HL-60/S4 treated with retinoic acid at 250 ng/mL for 4 days and 3 days (cell line): Measurements from ENCODE around the gene SCUBE2.

Experiments
- in situ Hi-C: fragments of 300-500 bp; cut with MboI; formaldehyde crosslinking; loops from 2 replicates; pipeline ENCODE4 v1.7.0; 2022; ENCODE audit warnings: low sequenced_read_pairs

SCUBE2 gene

DNA sequence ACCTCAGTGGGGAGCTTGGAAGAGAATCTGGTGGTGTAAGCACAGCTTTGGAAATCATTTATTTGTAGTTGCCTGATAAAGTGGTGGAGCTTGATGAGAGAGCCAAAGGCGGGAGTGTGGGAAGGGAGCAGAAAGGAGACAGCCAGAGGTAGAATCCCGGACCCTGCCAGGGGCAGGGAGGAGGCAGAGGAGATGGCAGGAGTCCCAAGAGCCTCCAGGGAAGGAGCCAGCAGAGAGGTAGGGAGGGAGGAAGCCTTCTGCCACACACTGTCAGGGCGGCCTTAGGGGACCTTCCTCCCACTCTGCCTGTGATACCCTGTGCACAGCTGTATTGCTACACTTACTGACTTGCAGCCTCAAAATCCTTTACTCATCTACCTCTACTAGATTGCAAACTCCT, 15.4 kb downstream of the SCUBE2 start:
- in situ Hi-C loops, result no loop called here

DNA sequence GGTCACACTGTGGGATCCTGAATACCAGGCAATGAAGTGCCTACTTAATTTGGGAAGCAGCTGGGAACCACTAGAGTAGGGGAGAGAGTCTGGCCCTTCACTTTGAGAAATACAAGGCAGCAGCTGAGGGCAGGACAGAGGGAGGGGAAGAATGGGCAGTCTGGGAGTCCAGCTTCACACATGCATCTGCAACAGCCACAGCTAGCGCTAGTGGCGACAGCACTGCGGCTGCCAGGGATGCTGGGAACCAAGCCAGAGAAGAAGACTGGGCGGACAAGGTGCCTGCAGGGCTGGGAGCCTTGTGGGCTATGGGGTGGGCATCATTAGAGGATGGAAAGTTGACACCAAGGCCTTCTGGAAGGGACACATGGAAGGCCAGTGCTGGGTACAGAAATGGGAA, 15.8 kb downstream of the SCUBE2 start:
- in situ Hi-C loops, result no loop called here

DNA sequence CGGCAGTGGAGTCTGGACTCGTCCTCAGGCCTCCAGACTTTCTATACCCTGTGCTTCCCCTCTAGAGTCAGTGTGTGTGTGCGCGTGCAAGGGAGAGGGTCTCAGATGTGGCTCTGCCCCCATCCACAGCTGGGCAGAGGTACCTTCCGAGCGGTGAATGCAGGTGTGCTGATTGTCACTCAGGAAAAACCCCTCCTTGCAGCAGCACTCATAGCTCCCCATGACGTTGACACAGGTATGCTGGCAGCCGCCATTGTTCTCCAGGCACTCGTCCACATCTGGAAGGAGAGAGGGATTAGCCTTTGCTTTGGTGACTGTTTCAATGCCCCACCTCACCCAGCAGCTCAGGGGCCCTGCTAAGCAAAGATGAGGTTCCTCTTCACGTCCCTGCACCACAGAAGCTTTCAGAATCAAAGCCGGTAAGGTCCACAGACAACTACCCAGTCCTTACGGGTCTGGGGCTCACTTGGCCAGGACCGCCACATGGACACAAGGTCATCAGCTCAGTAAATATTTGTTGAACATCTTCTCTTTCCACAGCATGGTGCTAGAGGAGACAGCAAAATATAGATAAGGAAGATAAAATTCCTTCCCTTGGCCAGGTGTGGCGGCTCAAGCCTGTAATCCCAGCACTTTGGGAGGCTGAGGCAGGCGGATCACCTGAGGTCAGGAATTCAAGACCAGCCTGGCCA, 16.9 kb downstream of the SCUBE2 start:
- in situ Hi-C loops, result no loop called here

DNA sequence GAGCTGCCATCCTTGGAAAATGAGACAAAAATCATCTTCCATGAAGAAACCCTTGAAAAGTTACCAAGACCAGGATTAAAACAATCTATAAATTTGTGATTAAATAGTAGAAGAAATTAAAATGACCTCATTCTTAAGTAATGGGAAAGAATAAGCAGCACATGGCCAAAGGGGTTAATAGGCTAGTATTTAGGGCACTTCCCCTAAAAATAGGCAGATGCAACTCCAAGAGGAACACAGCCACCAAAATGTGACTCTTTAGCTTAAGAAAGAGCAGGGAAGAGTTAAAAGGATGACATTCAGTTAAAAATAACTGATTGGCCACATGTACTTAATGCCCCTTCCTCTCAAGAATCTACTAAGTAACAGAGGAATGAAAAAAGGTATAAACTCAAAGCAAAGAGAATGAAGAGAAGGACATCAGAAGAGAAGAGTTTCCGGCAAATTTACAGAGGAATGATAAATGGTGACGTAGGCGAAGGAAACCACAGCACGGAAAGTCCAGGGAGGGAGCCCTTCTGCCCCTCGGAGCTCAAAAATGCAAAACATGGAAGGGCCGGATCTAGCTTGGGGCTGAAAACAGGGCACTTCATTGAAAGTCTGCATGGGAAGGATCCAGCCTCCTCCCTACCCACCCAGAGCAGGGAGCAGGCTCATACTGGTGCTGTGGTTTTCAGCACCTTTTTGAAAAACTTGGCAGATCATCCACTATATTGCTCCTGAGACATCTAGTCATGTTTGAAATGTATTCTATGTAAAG, 17.8 kb downstream of the SCUBE2 start:
- in situ Hi-C loops, result no loop called here

DNA sequence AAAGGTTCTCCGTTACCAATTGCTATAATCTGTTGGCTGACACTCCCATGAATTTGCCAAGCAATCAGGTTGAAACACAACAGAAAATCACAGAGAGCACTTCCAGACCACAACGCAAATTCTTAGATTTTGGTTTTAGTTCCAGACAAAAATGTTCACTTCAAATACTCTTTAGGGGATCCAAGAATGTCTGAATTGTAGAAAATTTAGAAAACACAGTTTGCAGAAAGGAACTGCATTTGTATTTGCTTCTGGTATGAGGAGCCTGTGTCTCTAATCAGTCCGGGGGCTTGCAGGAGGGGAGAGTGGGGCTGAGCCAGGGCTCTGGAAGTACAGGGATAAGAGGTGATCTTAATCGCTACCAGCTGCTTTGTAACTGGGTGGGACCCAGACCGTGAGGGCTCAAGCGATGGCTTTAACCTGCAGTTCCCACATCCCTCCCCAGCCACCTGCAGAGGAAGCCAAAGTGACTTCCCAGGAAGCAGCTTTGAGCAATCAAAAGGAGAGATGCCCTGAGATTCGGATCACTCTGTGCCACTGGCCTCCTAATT, 18.7 kb downstream of the SCUBE2 start:
- in situ Hi-C loops, result no loop called here

DNA sequence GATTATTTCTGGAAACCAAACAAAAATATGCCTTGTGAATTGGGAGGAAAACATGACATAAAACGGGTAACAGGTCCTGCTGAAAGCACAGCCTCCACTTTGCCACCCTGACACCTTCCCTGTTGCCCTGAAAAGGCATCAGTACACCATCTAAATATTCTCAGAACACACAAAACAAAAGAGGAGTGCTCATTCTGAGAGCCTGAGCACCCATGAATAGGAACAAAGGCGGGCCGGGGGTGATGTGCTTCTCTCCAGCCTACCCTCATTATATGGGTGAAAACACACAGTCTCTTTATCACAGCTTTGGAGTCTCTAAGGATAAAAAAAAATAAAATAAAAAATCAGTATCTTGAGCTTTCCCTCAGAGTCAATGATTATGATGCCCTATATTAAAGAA, 19.7 kb downstream of the SCUBE2 start:
- in situ Hi-C loops, result no loop called here

DNA sequence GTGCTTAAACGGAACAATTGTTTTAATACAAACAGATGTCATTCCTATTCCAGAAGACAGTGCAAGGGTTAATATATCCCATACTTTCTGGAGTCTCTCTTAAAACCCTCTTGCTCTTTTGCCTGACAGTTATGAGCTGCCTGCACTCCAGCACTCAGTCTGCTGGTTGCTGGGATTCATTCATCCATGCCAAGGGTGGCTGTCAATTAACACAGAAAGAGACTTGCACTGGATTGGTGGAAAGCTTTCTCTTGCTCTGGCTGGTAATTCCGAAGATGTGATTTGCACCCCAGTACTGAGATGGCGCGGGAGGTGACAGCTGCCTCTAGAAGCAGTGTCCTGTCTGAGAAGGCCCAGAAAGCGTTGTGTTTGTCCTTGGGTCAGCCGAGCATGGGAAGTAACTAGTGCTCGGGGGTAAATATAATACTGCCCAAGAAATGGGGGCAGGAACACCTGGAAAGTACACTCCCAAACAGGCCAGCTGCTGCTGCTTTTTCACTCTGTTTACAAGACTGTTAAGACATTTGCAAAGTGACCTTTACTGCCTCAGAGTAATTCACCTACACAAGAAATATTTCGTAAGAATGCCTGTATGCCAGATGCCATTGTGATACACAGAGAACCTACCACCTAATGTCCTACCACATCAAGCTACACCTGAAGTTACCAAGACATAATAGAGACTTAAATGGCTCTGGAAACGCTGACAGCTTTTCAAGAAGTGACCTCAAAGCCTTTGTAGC, 20.5 kb downstream of the SCUBE2 start:
- in situ Hi-C loops, result no loop called here

DNA sequence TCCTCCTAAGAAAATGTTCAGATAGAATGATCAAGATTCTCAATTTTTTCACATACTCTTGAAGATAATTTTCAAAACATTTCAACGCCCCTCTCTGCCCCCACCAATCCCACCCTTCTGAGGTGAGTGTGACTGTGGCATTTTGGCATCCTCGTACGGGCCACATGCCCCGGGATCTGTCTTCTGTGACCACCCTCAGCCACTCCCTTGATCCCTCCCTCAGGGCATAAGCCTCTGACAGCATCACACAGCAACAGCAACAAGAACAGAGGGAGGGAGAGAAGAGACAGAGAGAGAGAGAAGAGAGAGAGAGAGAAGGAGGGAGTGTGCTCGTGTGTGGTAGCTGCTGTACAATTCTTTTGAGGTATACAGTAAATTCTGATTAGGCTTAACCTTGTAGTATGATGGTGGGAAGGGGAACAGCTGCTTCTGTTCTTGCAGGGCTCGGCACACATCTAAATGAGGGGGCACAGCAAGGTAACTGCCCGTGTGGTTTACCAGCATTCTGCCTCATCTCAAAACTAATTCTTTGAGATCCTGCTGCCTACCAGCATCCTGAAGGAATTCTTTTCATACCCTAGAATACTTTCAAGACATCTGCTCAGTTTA, 21.4 kb downstream of the SCUBE2 start:
- in situ Hi-C loops, result no loop called here

DNA sequence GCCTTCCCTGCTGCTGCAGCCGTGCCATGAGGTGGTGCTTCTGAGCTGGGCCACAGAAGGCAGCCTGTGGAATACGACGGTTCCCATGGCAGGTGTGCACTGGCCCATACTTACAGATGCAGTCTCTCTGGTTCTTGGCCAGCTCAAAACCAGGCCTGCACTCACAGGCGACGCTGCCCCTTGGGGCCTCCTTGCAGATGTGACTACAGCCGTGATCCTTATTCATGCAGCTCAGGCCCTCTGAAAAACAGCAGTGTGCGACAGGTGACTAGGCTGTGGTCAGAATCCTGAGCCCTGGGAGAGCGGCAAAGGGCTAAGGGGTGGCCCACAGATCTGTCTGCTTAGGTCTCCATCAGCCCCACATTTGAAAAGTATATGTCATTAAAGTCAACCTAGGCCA, 22.1 kb downstream of the SCUBE2 start:
- in situ Hi-C loops, result no loop called here

DNA sequence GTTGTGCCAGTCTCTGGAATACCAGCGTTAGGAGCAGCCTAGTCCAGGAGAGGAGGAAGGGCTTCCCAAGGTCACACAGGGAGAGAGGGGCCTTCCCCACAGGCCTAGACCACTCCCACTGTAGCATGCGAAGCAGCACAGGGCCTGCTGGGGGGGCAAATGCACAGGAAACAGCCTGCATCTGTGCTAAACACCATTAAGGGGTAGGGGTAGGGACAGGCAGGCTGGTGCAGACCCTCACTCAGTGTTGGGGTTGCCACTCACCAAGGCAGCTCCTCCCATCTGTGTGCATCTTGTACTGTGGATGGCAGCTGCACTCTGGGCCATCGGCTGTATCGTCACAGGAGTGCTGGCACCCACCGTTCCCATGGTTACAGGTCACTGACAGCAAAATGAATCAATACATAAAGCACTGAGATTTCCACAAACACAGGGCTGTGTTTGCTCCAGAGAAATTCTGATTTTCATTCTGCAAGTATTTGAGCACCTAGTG, 24.9 kb downstream of the SCUBE2 start:
- in situ Hi-C loops, result no loop called here

DNA sequence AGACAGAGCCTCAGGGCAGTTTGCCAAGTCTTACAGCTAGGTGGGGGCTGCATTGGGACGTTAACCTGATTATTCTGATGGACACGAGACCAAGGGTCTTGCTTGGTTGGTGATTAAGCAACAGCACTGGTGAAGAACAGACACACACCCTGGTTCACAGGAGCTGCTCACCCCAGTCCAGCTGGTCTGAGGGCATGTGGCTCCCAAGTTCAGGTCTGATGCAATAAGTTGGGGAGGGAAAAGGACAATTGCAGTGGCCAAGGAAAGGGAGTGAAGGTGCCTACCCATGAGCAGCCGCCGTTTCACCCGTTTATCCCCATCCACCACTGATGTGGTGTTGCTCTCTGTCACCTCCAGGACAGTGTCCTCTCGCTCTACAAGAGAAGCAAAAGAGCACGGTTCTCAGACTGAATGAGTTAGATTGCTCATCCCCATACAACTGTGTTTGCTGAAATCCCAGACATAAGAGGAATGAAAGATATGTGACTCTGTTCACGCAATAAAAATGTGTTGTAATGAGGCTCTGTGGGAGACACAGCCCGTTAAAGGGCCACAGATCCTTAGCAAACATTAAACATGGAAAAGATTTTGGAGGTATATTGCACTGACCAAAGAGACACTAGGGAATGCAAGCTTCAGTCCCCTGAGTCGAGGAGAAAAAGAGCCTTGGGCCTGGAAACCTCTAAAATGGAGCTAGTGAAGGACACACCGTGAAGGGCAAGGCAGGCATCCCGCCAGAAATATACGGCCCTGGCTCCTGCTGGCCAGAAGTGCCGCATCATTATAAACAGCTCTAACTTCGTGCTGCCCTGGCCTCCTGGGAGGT, 25.6 kb downstream of the SCUBE2 start:
- in situ Hi-C loops, result no loop called here

DNA sequence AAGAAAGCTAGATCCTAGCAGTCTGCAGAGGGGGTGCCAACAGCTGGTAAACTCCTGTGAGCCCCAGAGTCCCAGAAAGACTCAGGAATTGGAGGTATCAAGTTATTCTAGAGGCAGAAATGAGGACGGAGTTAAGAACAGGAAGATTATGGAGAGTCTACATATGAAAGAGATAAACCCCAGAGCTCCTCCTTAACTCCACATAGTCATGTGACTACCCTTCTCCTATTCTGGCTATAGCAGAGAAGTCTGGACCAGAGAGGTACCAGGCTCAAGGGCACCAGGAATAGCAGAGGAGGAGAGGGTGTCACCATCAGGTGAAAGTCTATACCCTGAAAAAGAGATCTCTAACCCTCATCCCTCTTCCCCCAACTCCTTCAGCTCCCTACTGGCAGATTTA, 29.6 kb downstream of the SCUBE2 start:
- in situ Hi-C loops, result no loop called here

DNA sequence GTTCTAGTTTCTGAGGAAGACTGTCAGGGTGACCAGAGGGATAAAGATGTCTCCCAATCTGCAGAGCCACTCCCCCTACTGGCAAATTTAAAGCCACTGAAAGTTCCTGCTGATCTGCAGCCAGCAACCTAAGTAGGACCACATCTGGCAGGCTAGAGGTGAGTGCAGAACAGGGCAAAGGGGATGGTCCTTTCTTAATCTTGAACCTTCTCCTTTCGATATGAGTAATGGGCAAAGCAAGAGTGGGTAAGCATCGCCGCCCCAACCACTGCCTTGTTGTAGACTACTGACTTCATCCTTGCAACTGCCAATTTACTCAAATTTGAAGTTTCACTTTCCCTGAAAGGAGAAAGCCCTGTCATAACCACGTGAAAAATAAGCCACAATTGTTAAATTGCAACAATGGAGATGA, 30.7 kb downstream of the SCUBE2 start:
- in situ Hi-C loops, result no loop called here

DNA sequence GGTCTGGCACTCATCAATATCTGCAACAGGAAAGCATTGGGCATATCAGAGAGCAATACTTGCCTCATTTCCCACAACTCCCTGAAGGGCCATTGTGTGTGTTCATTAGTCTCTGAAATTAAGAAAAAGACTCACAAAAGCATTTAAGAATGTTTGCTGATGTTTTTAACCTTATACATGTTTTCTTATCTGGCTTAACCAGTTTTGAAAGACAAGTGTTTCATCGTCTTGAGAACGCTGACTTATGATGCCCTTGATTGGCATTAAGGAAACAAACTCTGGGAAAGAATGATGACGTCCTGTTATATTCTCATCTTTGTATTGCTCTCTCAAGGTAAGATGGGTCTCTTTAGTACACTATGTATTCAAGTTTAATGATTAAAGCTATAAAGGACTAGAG, 32.0 kb downstream of the SCUBE2 start:
- in situ Hi-C loops, result no loop called here

DNA sequence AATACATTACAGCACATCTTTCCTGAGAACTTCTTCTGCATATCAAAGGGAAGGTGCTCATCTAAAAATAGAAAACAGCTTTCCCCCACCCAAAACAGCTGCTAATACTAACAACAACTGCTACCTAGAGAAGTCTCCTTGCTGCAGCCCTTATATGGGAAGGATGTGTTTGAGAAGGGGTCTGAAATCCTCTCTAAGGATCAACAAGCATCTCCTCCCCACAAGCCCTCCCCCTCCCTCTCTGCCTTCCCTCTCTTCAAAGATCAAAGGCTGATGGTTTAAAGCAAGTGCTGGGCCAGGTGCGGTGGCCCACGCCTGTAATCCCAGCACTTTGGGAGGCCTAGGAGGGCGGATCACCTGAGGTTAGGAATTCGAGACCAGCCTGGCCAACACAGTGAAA, 33.5 kb downstream of the SCUBE2 start:
- in situ Hi-C loops, result no loop called here

DNA sequence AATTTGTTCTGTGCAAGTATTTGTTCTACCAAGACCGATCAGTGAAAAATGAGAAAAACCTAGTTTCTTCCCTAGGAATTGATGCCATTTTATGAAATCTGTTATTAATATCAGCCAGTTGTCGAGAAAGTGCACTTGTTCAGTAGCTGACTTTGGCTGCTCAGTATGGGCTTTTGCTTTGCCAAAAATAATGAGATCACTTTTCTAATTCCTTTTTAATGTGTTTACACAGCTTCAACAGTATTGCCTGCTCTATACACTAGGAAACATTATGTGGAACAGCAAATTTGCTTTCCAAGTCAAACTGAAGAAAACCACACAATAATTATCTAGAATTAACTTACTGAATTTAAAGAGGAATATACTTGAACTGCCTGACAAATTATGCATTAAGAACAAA, 34.4 kb downstream of the SCUBE2 start:
- in situ Hi-C loops, result no loop called here

DNA sequence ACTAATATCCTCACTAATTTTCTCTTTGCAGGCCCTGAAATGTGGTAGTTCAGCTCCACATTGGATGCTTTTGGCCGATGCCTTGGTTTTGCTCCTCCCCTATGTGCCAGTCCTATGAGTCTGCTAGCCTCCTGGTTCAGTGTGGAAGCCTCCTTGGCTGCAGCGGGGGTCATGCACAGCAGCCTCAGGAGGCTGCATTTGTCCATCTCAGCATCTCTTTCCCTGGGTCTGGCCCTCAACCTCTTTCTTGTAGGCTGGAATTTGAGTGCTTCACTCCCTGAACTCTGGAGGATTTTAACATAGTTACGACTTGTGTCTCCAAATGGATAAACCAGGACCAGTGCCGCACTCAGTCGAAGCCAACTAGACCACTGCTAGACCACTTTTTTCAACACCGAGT, 34.9 kb downstream of the SCUBE2 start:
- in situ Hi-C loops, result no loop called here

DNA sequence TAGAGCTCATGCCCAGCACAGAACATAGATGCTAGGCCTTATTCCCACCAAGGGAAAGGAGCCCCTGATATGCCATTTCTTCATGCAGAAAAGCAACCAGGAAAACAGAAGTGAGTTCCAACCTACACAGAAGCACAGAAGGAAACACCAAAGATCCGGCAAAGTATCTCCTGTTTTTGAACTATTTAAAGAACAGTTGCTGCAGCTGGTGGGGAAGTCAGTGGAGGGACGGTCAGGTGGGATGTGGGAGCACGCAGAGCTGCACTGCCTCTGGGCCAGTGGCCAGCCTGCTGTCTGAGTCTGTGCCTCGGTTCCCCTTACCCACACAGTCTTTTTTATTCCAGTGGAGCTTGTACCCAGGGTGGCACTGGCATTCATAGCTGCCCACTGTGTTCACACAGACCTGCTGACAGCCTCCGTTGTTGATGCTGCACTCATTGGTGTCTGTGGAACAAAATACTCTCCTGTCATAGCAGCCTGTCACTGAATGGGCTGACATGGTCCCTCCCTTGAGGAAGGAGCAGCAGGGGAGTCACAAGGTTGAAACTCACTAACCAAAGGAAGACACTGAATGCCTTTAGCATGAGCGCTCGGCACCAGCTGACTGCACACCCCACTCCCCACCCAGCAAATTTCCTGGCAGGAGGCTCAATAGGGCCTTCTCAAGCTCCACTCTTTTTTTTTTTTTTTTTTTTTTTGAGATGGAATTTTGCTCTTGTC, 37.9 kb downstream of the SCUBE2 start:
- in situ Hi-C loops, result no loop called here

DNA sequence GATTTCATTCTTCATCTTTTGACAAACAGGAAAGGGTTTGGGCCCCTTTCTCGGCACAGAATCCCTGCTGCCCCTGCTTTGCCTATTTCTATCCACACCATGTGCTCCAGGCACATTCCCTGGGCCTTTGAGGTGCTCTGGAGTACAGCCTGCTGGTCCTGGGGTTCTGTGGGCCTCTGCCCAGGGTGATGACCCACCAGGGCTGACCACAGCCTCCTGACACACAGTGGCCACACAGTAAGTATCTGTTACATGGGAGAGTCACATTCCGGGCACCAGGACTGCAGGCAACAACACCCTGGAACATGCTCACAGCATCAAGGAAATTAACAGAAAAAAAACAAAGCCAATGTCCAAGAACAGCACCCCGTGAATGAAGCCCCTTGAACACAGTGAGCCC, 39.1 kb downstream of the SCUBE2 start:
- in situ Hi-C loops, result no loop called here

DNA sequence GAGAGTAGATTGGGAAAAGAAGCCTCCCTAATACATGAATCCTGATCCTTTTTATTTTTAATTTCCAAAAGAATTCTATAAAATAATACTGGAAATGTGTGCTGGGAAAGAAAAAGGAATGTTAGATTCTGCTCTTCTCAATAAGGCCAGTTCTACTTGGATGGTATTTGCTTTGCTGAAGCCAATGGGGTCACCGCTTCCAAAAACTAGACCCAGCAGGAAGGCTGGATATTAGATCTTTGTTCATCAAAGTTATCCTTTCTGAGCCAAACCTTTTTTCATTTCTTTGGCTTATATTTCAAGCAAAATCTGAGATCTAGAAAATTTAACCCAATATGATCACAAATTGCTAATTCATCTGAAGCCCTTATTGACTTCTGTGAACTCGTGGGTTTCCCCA, 41.4 kb downstream of the SCUBE2 start:
- in situ Hi-C loops, result no loop called here
